ENCODE measurements around the gene CREB5. TPM values are rescaled to one million over a fixed set of nuclear protein-coding genes. Genes with fewer than 3 reads are reported as not detected.

Gene CREB5
- total and polyA plus RNA-seq, 2 experiments from 2014 or later: 2.4 to 4.4 TPM

DNA sequence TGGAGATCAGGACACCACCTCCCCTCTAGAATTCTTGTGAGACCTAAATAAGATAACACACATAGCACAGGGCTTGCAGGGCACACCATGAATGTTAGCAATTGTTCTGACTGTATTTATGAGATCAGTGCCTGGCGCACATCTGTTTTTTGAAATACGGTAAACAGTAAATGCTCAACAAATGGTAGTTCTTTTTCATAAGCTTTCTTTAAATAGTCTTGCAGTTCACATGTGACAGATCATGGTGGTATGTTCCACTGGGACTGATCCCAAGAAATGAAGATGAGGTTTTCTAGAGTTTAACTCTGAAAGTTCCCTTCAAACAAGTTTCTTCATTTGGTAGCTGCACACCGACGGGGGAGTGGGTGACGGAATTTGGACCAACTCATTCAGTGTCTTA is 34.8 kb downstream of the CREB5 start:
- H3F3A ChIP-seq (replicated peaks; ENCODE audit: low read depth): no peaks in the 10 kb centered on the region
- TF ChIP-seq, protein P1, sequence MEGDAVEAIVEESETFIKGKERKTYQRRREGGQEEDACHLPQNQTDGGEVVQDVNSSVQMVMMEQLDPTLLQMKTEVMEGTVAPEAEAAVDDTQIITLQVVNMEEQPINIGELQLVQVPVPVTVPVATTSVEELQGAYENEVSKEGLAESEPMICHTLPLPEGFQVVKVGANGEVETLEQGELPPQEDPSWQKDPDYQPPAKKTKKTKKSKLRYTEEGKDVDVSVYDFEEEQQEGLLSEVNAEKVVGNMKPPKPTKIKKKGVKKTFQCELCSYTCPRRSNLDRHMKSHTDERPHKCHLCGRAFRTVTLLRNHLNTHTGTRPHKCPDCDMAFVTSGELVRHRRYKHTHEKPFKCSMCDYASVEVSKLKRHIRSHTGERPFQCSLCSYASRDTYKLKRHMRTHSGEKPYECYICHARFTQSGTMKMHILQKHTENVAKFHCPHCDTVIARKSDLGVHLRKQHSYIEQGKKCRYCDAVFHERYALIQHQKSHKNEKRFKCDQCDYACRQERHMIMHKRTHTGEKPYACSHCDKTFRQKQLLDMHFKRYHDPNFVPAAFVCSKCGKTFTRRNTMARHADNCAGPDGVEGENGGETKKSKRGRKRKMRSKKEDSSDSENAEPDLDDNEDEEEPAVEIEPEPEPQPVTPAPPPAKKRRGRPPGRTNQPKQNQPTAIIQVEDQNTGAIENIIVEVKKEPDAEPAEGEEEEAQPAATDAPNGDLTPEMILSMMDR (conservative IDR thresholded peaks at IDR 0.05; ENCODE audit: low read depth in 2 of 2): no peak
- TF ChIP-seq STAT1 (IDR thresholded peaks at IDR 0.05; ENCODE audit: unreplicated experiment) (no peak), POLR2AphosphoS5 (IDR thresholded peaks at IDR 0.05; ENCODE audit: low read depth) (no peak), EZH2phosphoT487 (IDR thresholded peaks at IDR 0.05; ENCODE audit: unreplicated experiment) (no peak), ZNF114 (CRISPR knock-in tag; IDR thresholded peaks at IDR 0.05) (no peak), NANOG (IDR thresholded peaks at IDR 0.05; ENCODE audit: borderline replicate concordance) (no peak)
- TF ChIP-seq, protein P2, sequence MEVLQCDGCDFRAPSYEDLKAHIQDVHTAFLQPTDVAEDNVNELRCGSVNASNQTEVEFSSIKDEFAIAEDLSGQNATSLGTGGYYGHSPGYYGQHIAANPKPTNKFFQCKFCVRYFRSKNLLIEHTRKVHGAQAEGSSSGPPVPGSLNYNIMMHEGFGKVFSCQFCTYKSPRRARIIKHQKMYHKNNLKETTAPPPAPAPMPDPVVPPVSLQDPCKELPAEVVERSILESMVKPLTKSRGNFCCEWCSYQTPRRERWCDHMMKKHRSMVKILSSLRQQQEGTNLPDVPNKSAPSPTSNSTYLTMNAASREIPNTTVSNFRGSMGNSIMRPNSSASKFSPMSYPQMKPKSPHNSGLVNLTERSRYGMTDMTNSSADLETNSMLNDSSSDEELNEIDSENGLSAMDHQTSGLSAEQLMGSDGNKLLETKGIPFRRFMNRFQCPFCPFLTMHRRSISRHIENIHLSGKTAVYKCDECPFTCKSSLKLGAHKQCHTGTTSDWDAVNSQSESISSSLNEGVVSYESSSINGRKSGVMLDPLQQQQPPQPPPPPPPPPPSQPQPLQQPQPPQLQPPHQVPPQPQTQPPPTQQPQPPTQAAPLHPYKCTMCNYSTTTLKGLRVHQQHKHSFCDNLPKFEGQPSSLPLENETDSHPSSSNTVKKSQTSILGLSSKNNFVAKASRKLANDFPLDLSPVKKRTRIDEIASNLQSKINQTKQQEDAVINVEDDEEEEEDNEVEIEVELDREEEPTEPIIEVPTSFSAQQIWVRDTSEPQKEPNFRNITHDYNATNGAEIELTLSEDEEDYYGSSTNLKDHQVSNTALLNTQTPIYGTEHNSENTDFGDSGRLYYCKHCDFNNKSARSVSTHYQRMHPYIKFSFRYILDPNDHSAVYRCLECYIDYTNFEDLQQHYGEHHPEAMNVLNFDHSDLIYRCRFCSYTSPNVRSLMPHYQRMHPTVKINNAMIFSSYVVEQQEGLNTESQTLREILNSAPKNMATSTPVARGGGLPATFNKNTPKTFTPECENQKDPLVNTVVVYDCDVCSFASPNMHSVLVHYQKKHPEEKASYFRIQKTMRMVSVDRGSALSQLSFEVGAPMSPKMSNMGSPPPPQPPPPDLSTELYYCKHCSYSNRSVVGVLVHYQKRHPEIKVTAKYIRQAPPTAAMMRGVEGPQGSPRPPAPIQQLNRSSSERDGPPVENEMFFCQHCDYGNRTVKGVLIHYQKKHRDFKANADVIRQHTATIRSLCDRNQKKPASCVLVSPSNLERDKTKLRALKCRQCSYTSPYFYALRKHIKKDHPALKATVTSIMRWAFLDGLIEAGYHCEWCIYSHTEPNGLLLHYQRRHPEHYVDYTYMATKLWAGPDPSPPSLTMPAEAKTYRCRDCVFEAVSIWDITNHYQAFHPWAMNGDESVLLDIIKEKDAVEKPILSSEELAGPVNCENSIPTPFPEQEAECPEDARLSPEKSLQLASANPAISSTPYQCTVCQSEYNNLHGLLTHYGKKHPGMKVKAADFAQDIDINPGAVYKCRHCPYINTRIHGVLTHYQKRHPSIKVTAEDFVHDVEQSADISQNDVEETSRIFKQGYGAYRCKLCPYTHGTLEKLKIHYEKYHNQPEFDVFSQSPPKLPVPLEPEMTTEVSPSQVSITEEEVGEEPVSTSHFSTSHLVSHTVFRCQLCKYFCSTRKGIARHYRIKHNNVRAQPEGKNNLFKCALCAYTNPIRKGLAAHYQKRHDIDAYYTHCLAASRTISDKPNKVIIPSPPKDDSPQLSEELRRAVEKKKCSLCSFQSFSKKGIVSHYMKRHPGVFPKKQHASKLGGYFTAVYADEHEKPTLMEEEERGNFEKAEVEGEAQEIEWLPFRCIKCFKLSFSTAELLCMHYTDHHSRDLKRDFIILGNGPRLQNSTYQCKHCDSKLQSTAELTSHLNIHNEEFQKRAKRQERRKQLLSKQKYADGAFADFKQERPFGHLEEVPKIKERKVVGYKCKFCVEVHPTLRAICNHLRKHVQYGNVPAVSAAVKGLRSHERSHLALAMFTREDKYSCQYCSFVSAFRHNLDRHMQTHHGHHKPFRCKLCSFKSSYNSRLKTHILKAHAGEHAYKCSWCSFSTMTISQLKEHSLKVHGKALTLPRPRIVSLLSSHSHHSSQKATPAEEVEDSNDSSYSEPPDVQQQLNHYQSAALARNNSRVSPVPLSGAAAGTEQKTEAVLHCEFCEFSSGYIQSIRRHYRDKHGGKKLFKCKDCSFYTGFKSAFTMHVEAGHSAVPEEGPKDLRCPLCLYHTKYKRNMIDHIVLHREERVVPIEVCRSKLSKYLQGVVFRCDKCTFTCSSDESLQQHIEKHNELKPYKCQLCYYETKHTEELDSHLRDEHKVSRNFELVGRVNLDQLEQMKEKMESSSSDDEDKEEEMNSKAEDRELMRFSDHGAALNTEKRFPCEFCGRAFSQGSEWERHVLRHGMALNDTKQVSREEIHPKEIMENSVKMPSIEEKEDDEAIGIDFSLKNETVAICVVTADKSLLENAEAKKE (CRISPR knock-in tag; IDR thresholded peaks at IDR 0.05): no peak
- DNase-seq (ENCODE audit: low spot score) (no peak), ATAC-seq (no peak)
- Mint-ChIP-seq H3K27ac (no peak overlapping the region), H3K9me3 (no peaks in the 10 kb centered on the region), H3K27me3 (ENCODE audit: insufficient read depth, low read depth, poor library complexity) (no peaks in the 10 kb centered on the region), H3K36me3 (ENCODE audit: low read depth) (no peaks in the 10 kb centered on the region), H3K4me3 (no peak overlapping the region), H3K4me1 (no peaks in the 10 kb centered on the region)
- no peaks in the 10 kb centered on the region for H3K27me3 ChIP-seq (ENCODE audit: insufficient read depth)
- no peak overlapping the region; the same call in 1 of the 2 replicates for H2AFZ ChIP-seq
- H3K4me3 ChIP-seq: no peak overlapping the region
- no peaks in the 10 kb centered on the region for H3K36me3 ChIP-seq (ENCODE audit: insufficient read depth)
- no peaks in the 10 kb centered on the region for H4K20me1 ChIP-seq (replicated peaks; ENCODE audit: insufficient read depth)
- 0 out of 2 replicates have a peak, but pooled peaks cover 4% of the 10 kb centered on the region for H3K9me2 ChIP-seq (ENCODE audit: insufficient read depth)
- H3K79me2 ChIP-seq (replicated peaks; ENCODE audit: insufficient read depth): no peaks in the 10 kb centered on the region
- H3K4me2 ChIP-seq: no peak overlapping the region
- no peak overlapping the region for H3K27ac ChIP-seq (ENCODE audit: low read depth)
- no peaks in the 10 kb centered on the region for H3K4me1 ChIP-seq (ENCODE audit: insufficient read depth)
